Gastroesophageal sphincter (tissue), 3 donors: ENCODE results near the gene ACOX3.

Experiments used
- EP300 ChIP-seq: sonication (generic); formaldehyde crosslinking; IDR thresholded peaks from one replicate; pipeline ENCODE4 v1.6.1; 2017; ENCODE audit warnings: antibody characterized with exemption, mild to moderate bottlenecking
- POLR2A ChIP-seq, 2 donors: fragments of 450-650 bp; IDR thresholded peaks; one replicate each; pipeline ENCODE4 v1.6.1; 2017; ENCODE audit warnings: antibody characterized with exemption in 2 of 2, mild to moderate bottlenecking in 2 of 2, moderate library complexity in 1 of 2
- POLR2AphosphoS5 ChIP-seq: sonication (generic); formaldehyde crosslinking; IDR thresholded peaks from one replicate; pipeline ENCODE4 v1.6.1; 2017; ENCODE audit warnings: antibody characterized with exemption
- TF ChIP-seq, protein P1 (sequence below), 4 experiments: fragments of 200-600 bp in 2 of 4; fragments of 450-650 bp in 2 of 4; sonication (generic) in 1 of 4; IDR thresholded peaks; one replicate each; pipeline ENCODE4 v1.5.1; 2017 to 2019; ENCODE audit warnings: antibody characterized with exemption in 4 of 4, mild to moderate bottlenecking in 2 of 4, moderate library complexity in 2 of 4

DNA sequence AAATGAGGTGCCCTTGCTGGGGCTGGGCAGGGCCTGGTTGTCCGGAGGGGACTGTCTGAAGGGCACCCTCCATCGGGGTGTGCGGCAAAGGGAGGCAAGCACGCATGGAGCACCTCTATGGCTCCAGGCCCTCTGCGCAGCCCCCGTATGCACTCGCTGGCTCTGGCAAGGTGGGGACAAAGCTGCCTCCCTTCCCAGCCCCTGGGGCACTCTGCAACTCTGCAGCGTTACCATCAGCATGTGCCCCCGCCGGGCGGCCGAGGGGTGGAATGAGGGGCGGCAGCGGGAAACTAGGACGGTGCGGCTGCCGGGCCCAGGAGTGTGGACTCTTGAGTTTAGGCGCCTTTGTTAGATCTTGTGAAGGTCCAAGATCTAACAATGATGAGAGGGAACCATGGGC, 26.5 kb upstream of the ACOX3 start:
- TF ChIP-seq, protein P1, sequence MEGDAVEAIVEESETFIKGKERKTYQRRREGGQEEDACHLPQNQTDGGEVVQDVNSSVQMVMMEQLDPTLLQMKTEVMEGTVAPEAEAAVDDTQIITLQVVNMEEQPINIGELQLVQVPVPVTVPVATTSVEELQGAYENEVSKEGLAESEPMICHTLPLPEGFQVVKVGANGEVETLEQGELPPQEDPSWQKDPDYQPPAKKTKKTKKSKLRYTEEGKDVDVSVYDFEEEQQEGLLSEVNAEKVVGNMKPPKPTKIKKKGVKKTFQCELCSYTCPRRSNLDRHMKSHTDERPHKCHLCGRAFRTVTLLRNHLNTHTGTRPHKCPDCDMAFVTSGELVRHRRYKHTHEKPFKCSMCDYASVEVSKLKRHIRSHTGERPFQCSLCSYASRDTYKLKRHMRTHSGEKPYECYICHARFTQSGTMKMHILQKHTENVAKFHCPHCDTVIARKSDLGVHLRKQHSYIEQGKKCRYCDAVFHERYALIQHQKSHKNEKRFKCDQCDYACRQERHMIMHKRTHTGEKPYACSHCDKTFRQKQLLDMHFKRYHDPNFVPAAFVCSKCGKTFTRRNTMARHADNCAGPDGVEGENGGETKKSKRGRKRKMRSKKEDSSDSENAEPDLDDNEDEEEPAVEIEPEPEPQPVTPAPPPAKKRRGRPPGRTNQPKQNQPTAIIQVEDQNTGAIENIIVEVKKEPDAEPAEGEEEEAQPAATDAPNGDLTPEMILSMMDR (IDR thresholded peaks at IDR 0.05) = no peak
- TF ChIP-seq POLR2A (IDR thresholded peaks at IDR 0.05) = no peak
- TF ChIP-seq POLR2AphosphoS5 = no peak
- no peak for TF ChIP-seq EP300
